ENCODE results near the gene RTL5.

The RTL5 gene

GRCh38 chrX:72079607-72080006 lies 52.1 kb downstream of the RTL5 start:
- H3K27ac ChIP-seq (ENCODE audit: low read length) = no peak overlapping the region
- no peak overlapping the region for H3K4me3 ChIP-seq (ENCODE audit: low read length)
- no peak for DNase-seq (ENCODE audit: low read depth, low spot score)
- H3K27me3 ChIP-seq (ENCODE audit: control insufficient read depth, insufficient read depth, low read length) = no peaks in the 10 kb centered on the region
- no peaks in the 10 kb centered on the region for H3K36me3 ChIP-seq (ENCODE audit: control insufficient read depth, insufficient read depth, low read length)
- no CpG with 5 or more reads among the region's 12 CpGs for WGBS (ENCODE audit: insufficient coverage, insufficient read length)
- no peaks in the 10 kb centered on the region for H3K9me3 ChIP-seq (ENCODE audit: control insufficient read depth, insufficient read depth, low read length)
- H3K4me1 ChIP-seq (ENCODE audit: control insufficient read depth, insufficient read depth, low read length) = no peaks in the 10 kb centered on the region

- no peak overlapping the region for H3K4me3 ChIP-seq (ENCODE audit: low read length)
- no CpG with 5 or more reads among the region's 4 CpGs for WGBS (ENCODE audit: insufficient coverage, insufficient read length)
- no peaks in the 10 kb centered on the region for H3K4me1 ChIP-seq (ENCODE audit: control insufficient read depth, insufficient read depth, low read length)
- H3K27ac ChIP-seq (ENCODE audit: low read length) = no peak overlapping the region
- no peaks in the 10 kb centered on the region for H3K36me3 ChIP-seq (ENCODE audit: control insufficient read depth, insufficient read depth, low read length)
- no peaks in the 10 kb centered on the region for H3K27me3 ChIP-seq (ENCODE audit: control insufficient read depth, insufficient read depth, low read length)
- DNase-seq (ENCODE audit: low read depth, low spot score) = no peak
- no peaks in the 10 kb centered on the region for H3K9me3 ChIP-seq (ENCODE audit: control insufficient read depth, insufficient read depth, low read length)
Measured at GRCh38 chrX:72078411-72078810, 53.3 kb downstream of the RTL5 start.

Data from iPS DF 6.9 (cell line).